HL-60 (cell line): ENCODE measurements around the gene CRMP1.

Source experiments
- DNase-seq, 2 experiments: peaks; one replicate each; pipeline ENCODE4 v3.0.0-alpha.2; 2010 to 2020; ENCODE audit warnings: low read depth in 1 of 2, low spot score in 1 of 2
- H3K27ac ChIP-seq: fragments of 250-450 bp; sonication (Bioruptor Pico); replicated peaks from 2 replicates; pipeline ENCODE4 v1.5.1; 2020; ENCODE audit warnings: mild to moderate bottlenecking, moderate library complexity
- H3K27me3 ChIP-seq: fragments of 250-450 bp; sonication (Bioruptor Pico); 2 replicates; pipeline ENCODE4 v1.5.1; 2021; ENCODE audit warnings: mild to moderate bottlenecking, moderate library complexity; ENCODE audit not compliant: insufficient read depth, poor library complexity, severe bottlenecking
- H3K4me3 ChIP-seq: replicated peaks from 2 replicates; pipeline ENCODE4 v1.5.1; 2011; ENCODE audit warnings: mild to moderate bottlenecking, control low read depth, low read length; ENCODE audit not compliant: insufficient read depth
- CTCF ChIP-seq: IDR thresholded peaks from one replicate; pipeline ENCODE4 v1.5.1; 2011; ENCODE audit warnings: low read length, control low read depth, inconsistent platforms; ENCODE audit not compliant: insufficient read depth
- GABPA ChIP-seq: IDR thresholded peaks from 2 replicates; pipeline ENCODE4 v1.6.1; 2012; ENCODE audit warnings: low read depth
- POLR2AphosphoS5 ChIP-seq: IDR thresholded peaks from 2 replicates; pipeline ENCODE4 v1.6.1; 2012; ENCODE audit warnings: low read depth
- REST ChIP-seq: IDR thresholded peaks from 2 replicates; pipeline ENCODE4 v1.6.1; 2012; ENCODE audit warnings: low read depth; ENCODE audit not compliant: insufficient replicate concordance
- SPI1 ChIP-seq: IDR thresholded peaks from 2 replicates; pipeline ENCODE4 v1.6.1; 2012; ENCODE audit warnings: low read depth, mild to moderate bottlenecking, borderline replicate concordance

CRMP1 gene

GRCh38 chr4:5926598-5926997 is 33.7 kb upstream of the CRMP1 start:
- no peak for DNase-seq
- Histone ChIP-seq H3K27ac (no peak overlapping the region), H3K27me3 (no peaks in the 10 kb centered on the region), H3K4me3 (no peak overlapping the region)
- TF ChIP-seq CTCF (no peak), GABPA (no peak), POLR2AphosphoS5 (no peak), REST (no peak), SPI1 (no peak)

- no peak for TF ChIP-seq SPI1
- TF ChIP-seq POLR2AphosphoS5 = no peak
- TF ChIP-seq GABPA = no peak
- no peak for TF ChIP-seq REST
- TF ChIP-seq CTCF = no peak
- Histone ChIP-seq H3K27me3 (no peaks in the 10 kb centered on the region), H3K4me3 (no peak overlapping the region), H3K27ac (no peak overlapping the region)
- DNase-seq = no peak
These were observed 32.7 kb upstream of the CRMP1 start for GRCh38 chr4:5925419-5926200.

GRCh38 chr4:5924461-5925125 is 31.7 kb upstream of the CRMP1 start:
- Histone ChIP-seq H3K27ac (no peak overlapping the region), H3K4me3 (no peak overlapping the region), H3K27me3 (no peaks in the 10 kb centered on the region)
- TF ChIP-seq CTCF (no peak), GABPA (no peak), SPI1 (no peak), REST (no peak), POLR2AphosphoS5 (no peak)
- no peak for DNase-seq
